Large intestine (tissue), 3 donors: Measurements from ENCODE around the gene MYO1B. TPM values are rescaled to one million over a fixed set of nuclear protein-coding genes. Genes with fewer than 3 reads are reported as not detected.

ENCODE experiments used
- DNase-seq, 2 donors: peaks; one replicate each; pipeline versions ENCODE4 v3.0.0 to v3.0.0-alpha.2; 2013
- H3K27ac ChIP-seq: one replicate; pipeline ENCODE4 v1.5.1; 2013; ENCODE audit warnings: low read length
- H3K27me3 ChIP-seq: 2 replicates; pipeline ENCODE4 v1.6.1; 2013; ENCODE audit warnings: low read length; ENCODE audit not compliant: control insufficient read depth, insufficient read depth
- H3K36me3 ChIP-seq: 2 replicates; pipeline ENCODE4 v1.6.1; 2013; ENCODE audit warnings: low read length; ENCODE audit not compliant: control insufficient read depth, insufficient read depth
- H3K4me1 ChIP-seq: one replicate; pipeline ENCODE4 v1.6.1; 2013; ENCODE audit warnings: low read length; ENCODE audit not compliant: control insufficient read depth, insufficient read depth
- H3K4me3 ChIP-seq: one replicate; pipeline ENCODE4 v1.5.1; 2013; ENCODE audit warnings: low read length
- H3K9me3 ChIP-seq: one replicate; pipeline ENCODE4 v1.6.1; 2013; ENCODE audit warnings: mild to moderate bottlenecking, low read depth, low read length, moderate library complexity; ENCODE audit not compliant: control insufficient read depth
- WGBS: methylation state at CpG from one replicate; pipeline ENCODE4 v1.1.5; 2013; ENCODE audit warnings: low lambda C conversion rate; ENCODE audit not compliant: insufficient coverage; 5-methylcytosine and 5-hydroxymethylcytosine counted together
- polyA plus RNA-seq: library from polyadenylated mRNA; unstranded; fragments of 120-200 nt; gene quantifications from one replicate; pipeline ENCODE4 v1.2.1, GENCODE V29; 2013

Gene MYO1B
- polyA plus RNA-seq, 1 donor, result 37.9 TPM

- WGBS, result no CpG with 5 or more reads among the region's 1 CpG
- DNase-seq, result no peak
- no peaks in the 10 kb centered on the region for H3K4me1 ChIP-seq
- no peak overlapping the region for H3K27ac ChIP-seq
- no peak overlapping the region for H3K4me3 ChIP-seq
- H3K27me3 ChIP-seq, result no peaks in the 10 kb centered on the region
- H3K9me3 ChIP-seq, result no peaks in the 10 kb centered on the region
- peaks cover 24% of the 10 kb centered on the region for H3K36me3 ChIP-seq
Measured at GRCh38 chr2:191366199-191366598, 121.0 kb downstream of the MYO1B start.

GRCh38 chr2:191369034-191369433, 123.8 kb downstream of the MYO1B start:
- H3K36me3 ChIP-seq, result peaks cover 26% of the 10 kb centered on the region
- DNase-seq, result no peak
- no peak overlapping the region for H3K27ac ChIP-seq
- no peaks in the 10 kb centered on the region for H3K4me1 ChIP-seq
- H3K9me3 ChIP-seq, result no peaks in the 10 kb centered on the region
- no peaks in the 10 kb centered on the region for H3K27me3 ChIP-seq
- no peak overlapping the region for H3K4me3 ChIP-seq
- WGBS, result 86% methylated on average over 3 of the region's 3 CpGs

- no peaks in the 10 kb centered on the region for H3K27me3 ChIP-seq
- no peak for DNase-seq
- H3K4me3 ChIP-seq, result no peak overlapping the region
- H3K9me3 ChIP-seq, result no peaks in the 10 kb centered on the region
- WGBS, result 100% methylated on average over 1 of the region's 4 CpGs
- peaks cover 16% of the 10 kb centered on the region for H3K4me1 ChIP-seq
- no peak overlapping the region for H3K27ac ChIP-seq
- H3K36me3 ChIP-seq, result peaks cover 8% of the 10 kb centered on the region
Measured at GRCh38 chr2:191374366-191374765, 129.2 kb downstream of the MYO1B start.

GRCh38 chr2:191374939-191375338, 129.7 kb downstream of the MYO1B start:
- H3K4me1 ChIP-seq, result peaks cover 16% of the 10 kb centered on the region
- WGBS, result 60% methylated on average over 1 of the region's 1 CpG
- H3K27me3 ChIP-seq, result no peaks in the 10 kb centered on the region
- no peak for DNase-seq
- peaks cover 8% of the 10 kb centered on the region for H3K36me3 ChIP-seq
- H3K9me3 ChIP-seq, result no peaks in the 10 kb centered on the region
- no peak overlapping the region for H3K27ac ChIP-seq
- H3K4me3 ChIP-seq, result no peak overlapping the region

GRCh38 chr2:191376981-191377629, 131.9 kb downstream of the MYO1B start:
- peak; percentile 87 to 92 for DNase-seq
- WGBS, result 100% methylated on average over 1 of the region's 3 CpGs
- no peaks in the 10 kb centered on the region for H3K27me3 ChIP-seq
- H3K4me1 ChIP-seq, result peaks cover 21% of the 10 kb centered on the region
- no peak overlapping the region for H3K4me3 ChIP-seq
- peak overlapping the region; percentile 67 for H3K27ac ChIP-seq
- no peaks in the 10 kb centered on the region for H3K9me3 ChIP-seq
- peaks cover 4% of the 10 kb centered on the region for H3K36me3 ChIP-seq

- DNase-seq, result peak; percentile 40 to 74
- Histone ChIP-seq H3K4me1 (peaks cover 21% of the 10 kb centered on the region), H3K4me3 (no peak overlapping the region), H3K27me3 (no peaks in the 10 kb centered on the region), H3K36me3 (peaks cover 2% of the 10 kb centered on the region), H3K9me3 (no peaks in the 10 kb centered on the region), H3K27ac (peak overlapping the region; percentile 47)
Measured at GRCh38 chr2:191379375-191379774, 134.2 kb downstream of the MYO1B start.

GRCh38 chr2:191382801-191383200, 137.6 kb downstream of the MYO1B start:
- no peak overlapping the region for H3K4me3 ChIP-seq
- WGBS, result no CpG with 5 or more reads among the region's 1 CpG
- H3K27ac ChIP-seq, result no peak overlapping the region
- peaks cover 11% of the 10 kb centered on the region for H3K4me1 ChIP-seq
- peaks cover 10% of the 10 kb centered on the region for H3K36me3 ChIP-seq
- no peaks in the 10 kb centered on the region for H3K27me3 ChIP-seq
- peak; percentile 40 to 70 for DNase-seq
- no peaks in the 10 kb centered on the region for H3K9me3 ChIP-seq

GRCh38 chr2:191383486-191383885, 138.3 kb downstream of the MYO1B start:
- H3K27ac ChIP-seq, result no peak overlapping the region
- no peak for DNase-seq
- no peaks in the 10 kb centered on the region for H3K27me3 ChIP-seq
- WGBS, result no CpG with 5 or more reads among the region's 1 CpG
- H3K4me1 ChIP-seq, result peaks cover 9% of the 10 kb centered on the region
- no peaks in the 10 kb centered on the region for H3K9me3 ChIP-seq
- H3K36me3 ChIP-seq, result peaks cover 10% of the 10 kb centered on the region
- H3K4me3 ChIP-seq, result no peak overlapping the region

- Histone ChIP-seq H3K27ac (no peak overlapping the region), H3K9me3 (no peaks in the 10 kb centered on the region), H3K27me3 (no peaks in the 10 kb centered on the region), H3K4me3 (no peak overlapping the region), H3K36me3 (peaks cover 15% of the 10 kb centered on the region), H3K4me1 (peaks cover 5% of the 10 kb centered on the region)
- DNase-seq, result no peak
- no CpG with 5 or more reads among the region's 2 CpGs for whole genome bisulfite sequencing
Measured at GRCh38 chr2:191384829-191385228, 139.6 kb downstream of the MYO1B start.

- Histone ChIP-seq H3K4me3 (no peak overlapping the region), H3K27ac (no peak overlapping the region), H3K9me3 (no peaks in the 10 kb centered on the region), H3K4me1 (no peaks in the 10 kb centered on the region), H3K27me3 (no peaks in the 10 kb centered on the region), H3K36me3 (peaks cover 19% of the 10 kb centered on the region)
- no peak for DNase-seq
- 100% methylated on average over 2 of the region's 6 CpGs for WGBS
Measured at GRCh38 chr2:191385416-191386160, 140.4 kb downstream of the MYO1B start.
